Calu3 (cell line): ENCODE results near the gene TGFB1I1. TPM values are rescaled to one million over a fixed set of nuclear protein-coding genes. Genes with fewer than 3 reads are reported as not detected.

ENCODE experiments used
- BruUV-seq: library from RNA; stranded (reverse); fragments of 400-500 nt; replicated peaks from 2 replicates; lab custom pipeline; 2021; lab: Mats Ljungman, UMichigan
- CTCF ChIA-PET: fragments of 300-600 bp; sonication (Branson Sonifier 250); formaldehyde crosslinking; loops from one replicate; lab custom pipeline; 2022; ENCODE audit warnings: antibody characterized with exemption; lab: Charles Lee
- DNase-seq: peaks from one replicate; pipeline ENCODE4 v3.0.0; 2022
- H3K27ac Mint-ChIP-seq: one replicate; pipeline ENCODE4 v1.8.0; 2022; ENCODE audit warnings: mixed read lengths; ENCODE audit not compliant: unreplicated experiment
- H3K27me3 Mint-ChIP-seq: one replicate; pipeline ENCODE4 v1.8.0; 2022; ENCODE audit warnings: mixed read lengths; ENCODE audit not compliant: unreplicated experiment
- H3K36me3 Mint-ChIP-seq: one replicate; pipeline ENCODE4 v1.8.0; 2022; ENCODE audit warnings: mild to moderate bottlenecking, moderate library complexity, mixed read lengths; ENCODE audit not compliant: insufficient read depth, unreplicated experiment
- H3K4me1 Mint-ChIP-seq: one replicate; pipeline ENCODE4 v1.8.0; 2022; ENCODE audit warnings: mild to moderate bottlenecking, low read depth, mixed read lengths; ENCODE audit not compliant: unreplicated experiment
- H3K4me3 Mint-ChIP-seq: one replicate; pipeline ENCODE4 v1.8.0; 2022; ENCODE audit warnings: mild to moderate bottlenecking, low read depth, moderate library complexity, mixed read lengths; ENCODE audit not compliant: unreplicated experiment
- H3K9me3 Mint-ChIP-seq: one replicate; pipeline ENCODE4 v1.8.0; 2022; ENCODE audit warnings: low read depth, mixed read lengths; ENCODE audit not compliant: unreplicated experiment
- intact Hi-C: fragments of 100-400 bp; cut with micrococcal nuclease; formaldehyde crosslinking; loops from one replicate; pipeline ENCODE4 v1.10.0; 2022; ENCODE audit not compliant: unreplicated experiment
- total RNA-seq: library from RNA; stranded (reverse); gene quantifications from 2 replicates; pipeline ENCODE4 v1.2.3, GENCODE V29; 2022
- TF ChIP-seq, protein P1 (sequence below): fragments of 200-600 bp; IDR thresholded peaks from one replicate; pipeline ENCODE4 v1.8.0; 2022; ENCODE audit warnings: antibody characterized with exemption; ENCODE audit not compliant: unreplicated experiment

Gene TGFB1I1
- total RNA-seq, 1 experiment from 2014 or later = 18.7 TPM

DNA sequence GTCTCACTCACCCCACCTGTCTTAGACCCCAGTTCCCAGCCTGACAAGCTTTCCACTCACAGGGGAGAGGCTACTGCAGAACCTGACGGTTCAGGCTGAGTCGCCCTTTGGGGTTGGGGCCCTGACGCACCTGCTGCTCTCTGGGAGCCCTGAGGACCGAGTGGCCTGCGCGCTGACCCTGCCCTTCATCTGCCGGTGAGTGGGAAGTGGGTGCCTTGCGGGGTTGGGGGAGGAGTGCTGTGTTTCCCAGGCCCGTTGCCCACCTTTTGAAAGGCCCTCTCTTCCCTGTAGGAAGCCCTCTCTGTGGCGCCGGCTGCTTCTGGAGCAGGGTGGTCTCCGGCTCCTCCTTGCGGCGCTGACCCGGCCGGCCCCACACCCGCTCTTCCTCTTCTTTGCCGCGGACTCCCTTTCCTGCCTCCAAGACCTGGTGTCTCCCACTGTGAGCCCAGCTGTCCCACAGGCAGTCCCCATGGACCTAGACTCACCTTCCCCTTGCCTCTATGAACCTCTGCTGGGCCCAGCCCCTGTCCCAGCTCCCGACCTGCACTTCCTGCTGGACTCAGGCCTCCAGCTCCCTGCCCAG lies 6.1 kb upstream of the TGFB1I1 start:
- intact Hi-C loops = no loop called here
- H3K27ac Mint-ChIP-seq = no peak overlapping the region

DNA sequence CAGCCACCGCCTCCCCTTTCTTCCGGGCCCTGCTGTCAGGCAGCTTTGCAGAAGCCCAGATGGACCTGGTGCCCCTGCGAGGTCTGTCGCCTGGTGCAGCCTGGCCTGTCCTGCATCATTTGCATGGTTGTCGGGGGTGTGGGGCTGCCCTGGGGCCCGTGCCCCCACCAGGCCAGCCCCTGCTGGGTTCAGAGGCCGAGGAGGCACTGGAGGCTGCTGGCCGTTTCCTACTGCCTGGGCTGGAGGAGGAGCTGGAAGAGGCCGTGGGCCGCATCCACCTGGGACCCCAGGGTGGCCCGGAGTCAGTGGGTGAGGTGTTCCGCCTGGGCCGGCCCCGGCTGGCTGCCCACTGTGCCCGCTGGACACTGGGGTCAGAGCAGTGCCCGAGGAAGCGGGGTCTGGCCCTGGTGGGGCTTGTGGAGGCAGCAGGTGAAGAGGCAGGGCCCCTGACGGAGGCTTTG lies 5.5 kb upstream of the TGFB1I1 start:
- intact Hi-C loops = no loop called here
- H3K27ac Mint-ChIP-seq = no peak overlapping the region
- TF ChIP-seq, protein P1, sequence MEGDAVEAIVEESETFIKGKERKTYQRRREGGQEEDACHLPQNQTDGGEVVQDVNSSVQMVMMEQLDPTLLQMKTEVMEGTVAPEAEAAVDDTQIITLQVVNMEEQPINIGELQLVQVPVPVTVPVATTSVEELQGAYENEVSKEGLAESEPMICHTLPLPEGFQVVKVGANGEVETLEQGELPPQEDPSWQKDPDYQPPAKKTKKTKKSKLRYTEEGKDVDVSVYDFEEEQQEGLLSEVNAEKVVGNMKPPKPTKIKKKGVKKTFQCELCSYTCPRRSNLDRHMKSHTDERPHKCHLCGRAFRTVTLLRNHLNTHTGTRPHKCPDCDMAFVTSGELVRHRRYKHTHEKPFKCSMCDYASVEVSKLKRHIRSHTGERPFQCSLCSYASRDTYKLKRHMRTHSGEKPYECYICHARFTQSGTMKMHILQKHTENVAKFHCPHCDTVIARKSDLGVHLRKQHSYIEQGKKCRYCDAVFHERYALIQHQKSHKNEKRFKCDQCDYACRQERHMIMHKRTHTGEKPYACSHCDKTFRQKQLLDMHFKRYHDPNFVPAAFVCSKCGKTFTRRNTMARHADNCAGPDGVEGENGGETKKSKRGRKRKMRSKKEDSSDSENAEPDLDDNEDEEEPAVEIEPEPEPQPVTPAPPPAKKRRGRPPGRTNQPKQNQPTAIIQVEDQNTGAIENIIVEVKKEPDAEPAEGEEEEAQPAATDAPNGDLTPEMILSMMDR = no peak

More for the DNA sequence above, 6.1 kb upstream of the TGFB1I1 start:
- CTCF ChIA-PET = interaction anchor here (0.7 kb wide), 1 partner anchor 178 kb away, joined by 3 read pairs; no protein-coding TSS in a partner anchor
- Mint-ChIP-seq H3K4me3 (no peak overlapping the region), H3K27me3 (no peaks in the 10 kb centered on the region), H3K4me1 (peaks cover 6% of the 10 kb centered on the region), H3K9me3 (no peaks in the 10 kb centered on the region), H3K36me3 (peaks cover 19% of the 10 kb centered on the region)
- no TSS peak for BruUV-seq
- DNase-seq = no peak
- TF ChIP-seq, protein P1 = no peak

DNA sequence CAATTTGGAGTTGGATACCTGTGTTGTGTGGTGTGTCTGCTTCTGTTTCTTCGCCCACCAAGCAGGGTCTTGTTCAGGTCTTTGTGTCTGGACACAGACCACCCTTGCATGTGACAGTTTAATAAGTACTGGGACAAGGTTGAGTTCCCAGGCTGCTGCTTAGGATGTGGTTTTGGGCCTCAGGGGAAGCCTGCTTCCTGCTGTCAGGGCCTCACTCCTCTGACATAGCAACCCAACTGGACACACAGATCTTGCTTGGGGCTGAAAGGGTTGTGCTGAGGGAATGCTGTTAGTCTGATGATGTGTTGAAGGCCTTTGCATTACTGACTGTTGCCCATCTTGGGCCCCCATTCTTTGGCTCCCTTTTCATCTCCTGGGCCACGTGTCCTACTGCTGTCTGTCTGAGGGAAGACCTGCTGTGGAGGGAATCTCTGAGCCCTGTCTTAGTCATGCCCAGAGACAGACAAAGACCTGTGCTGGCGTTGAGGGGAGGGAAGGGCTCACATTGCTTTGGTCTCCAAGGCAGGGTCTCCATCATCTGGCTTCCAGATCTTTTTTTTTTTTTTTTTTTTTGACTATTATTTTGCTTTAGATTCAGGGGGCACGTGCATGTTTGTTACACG lies 4.7 kb upstream of the TGFB1I1 start:
- CTCF ChIA-PET = no interaction called here
- peaks cover 23% of the 10 kb centered on the region for H3K36me3 Mint-ChIP-seq
- no TSS peak for BruUV-seq
- H3K4me1 Mint-ChIP-seq = peaks cover 7% of the 10 kb centered on the region
- no peaks in the 10 kb centered on the region for H3K27me3 Mint-ChIP-seq
- TF ChIP-seq, protein P1 = no peak
- no peak overlapping the region for H3K27ac Mint-ChIP-seq
- no peak overlapping the region for H3K4me3 Mint-ChIP-seq
- no peaks in the 10 kb centered on the region for H3K9me3 Mint-ChIP-seq
- intact Hi-C loops = no loop called here
- DNase-seq = no peak

More for the DNA sequence above, 5.5 kb upstream of the TGFB1I1 start:
- no peak for DNase-seq
- H3K27me3 Mint-ChIP-seq = no peaks in the 10 kb centered on the region
- peaks cover 19% of the 10 kb centered on the region for H3K36me3 Mint-ChIP-seq
- no TSS peak for BruUV-seq
- H3K4me3 Mint-ChIP-seq = no peak overlapping the region
- H3K4me1 Mint-ChIP-seq = peaks cover 5% of the 10 kb centered on the region
- H3K9me3 Mint-ChIP-seq = no peaks in the 10 kb centered on the region
- CTCF ChIA-PET = no interaction called here

DNA sequence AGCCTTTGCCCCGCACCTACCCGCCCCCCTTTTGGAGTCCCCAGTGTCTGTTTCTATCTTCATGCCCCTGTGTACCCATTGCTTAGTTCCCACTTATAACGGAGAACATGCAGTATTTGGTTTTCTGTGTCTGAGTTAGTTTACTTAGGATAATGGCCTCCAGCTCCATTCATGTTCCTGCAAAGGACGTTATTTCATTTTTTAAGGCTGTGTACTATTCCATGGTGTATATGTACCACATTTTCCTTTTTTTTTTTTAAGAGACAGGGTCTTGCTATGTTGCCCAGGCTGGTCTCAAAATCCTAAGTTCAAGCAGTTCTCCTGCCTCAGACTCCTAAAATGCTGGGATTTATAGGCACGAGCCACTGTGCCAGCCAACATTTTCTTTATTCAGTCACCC lies 4.1 kb upstream of the TGFB1I1 start:
- no peak overlapping the region for H3K4me3 Mint-ChIP-seq
- CTCF ChIA-PET = no interaction called here
- TF ChIP-seq, protein P1 = no peak
- no peak overlapping the region for H3K27ac Mint-ChIP-seq
- no peak for DNase-seq
- H3K27me3 Mint-ChIP-seq = no peaks in the 10 kb centered on the region
- H3K36me3 Mint-ChIP-seq = peaks cover 29% of the 10 kb centered on the region
- no peaks in the 10 kb centered on the region for H3K9me3 Mint-ChIP-seq
- no TSS peak for BruUV-seq
- peaks cover 12% of the 10 kb centered on the region for H3K4me1 Mint-ChIP-seq
- intact Hi-C loops = no loop called here
